ENCODE measurements around the gene FMO1.
"Not testable (repeated sequence)": the region's sequence is repeated elsewhere in the genome, so short reads cannot be mapped to it uniquely, and the experiment has no call there.

The FMO1 gene

GRCh38 chr1:171286032-171286705 lies 37.9 kb downstream of the FMO1 start:
- DNase-seq = no peak

GRCh38 chr1:171290621-171291020 lies 42.3 kb downstream of the FMO1 start:
- no peak for DNase-seq

- DNase-seq = no peak
Measured at GRCh38 chr1:171292799-171293198, 44.5 kb downstream of the FMO1 start.

GRCh38 chr1:171295383-171295782 lies 47.1 kb downstream of the FMO1 start:
- not testable (repeated sequence) for DNase-seq

GRCh38 chr1:171295821-171296220 lies 47.5 kb downstream of the FMO1 start:
- DNase-seq = no peak

GRCh38 chr1:171296897-171297296 lies 48.6 kb downstream of the FMO1 start:
- no peak for DNase-seq

GRCh38 chr1:171298696-171299095 lies 50.4 kb downstream of the FMO1 start:
- no peak for DNase-seq

- no peak for DNase-seq
Measured at GRCh38 chr1:171299342-171299741, 51.0 kb downstream of the FMO1 start.

GRCh38 chr1:171300401-171300800 lies 52.1 kb downstream of the FMO1 start:
- DNase-seq = no peak

GRCh38 chr1:171310661-171311087 lies 62.4 kb downstream of the FMO1 start:
- no peak for DNase-seq

GRCh38 chr1:171311771-171312558 lies 63.7 kb downstream of the FMO1 start:
- DNase-seq = no peak

- DNase-seq = no peak
Measured at GRCh38 chr1:171313319-171313834, 65.1 kb downstream of the FMO1 start.

GRCh38 chr1:171313835-171314320 lies 65.6 kb downstream of the FMO1 start, which contains the start of gene FMO4:
FMO4 (plus strand) TSS chr1:171314183; CDS start chr1:171319826, 5,643 bp downstream.
- DNase-seq = peak; percentile 91

- no peak for DNase-seq
Measured at GRCh38 chr1:171329251-171329650, 81.0 kb downstream of the FMO1 start.

- no peak for DNase-seq
Measured at GRCh38 chr1:171334024-171334640, 85.8 kb downstream of the FMO1 start.
